ENCODE data around the gene FBXL22.
"Not testable (repeated sequence)": the region's sequence is repeated elsewhere in the genome, so short reads cannot be mapped to it uniquely, and the experiment has no call there.

Gene FBXL22

GRCh38 chr15:63595065-63595464 lies 2.1 kb upstream of the FBXL22 start:
- no peak for DNase-seq

GRCh38 chr15:63595688-63596087 lies 1.5 kb upstream of the FBXL22 start:
- no peak for DNase-seq

GRCh38 chr15:63596676-63597037 lies 530 bp upstream of the FBXL22 start:
- DNase-seq: no peak

- no peak for DNase-seq
These were observed 634 bp downstream of the FBXL22 start for GRCh38 chr15:63597821-63598220.

- DNase-seq: no peak
These were observed 1.6 kb downstream of the FBXL22 start for GRCh38 chr15:63598473-63599400.

- peak; percentile 77 for DNase-seq
These were observed 2.3 kb downstream of the FBXL22 start for GRCh38 chr15:63599401-63600000.

GRCh38 chr15:63600001-63600615 lies 2.9 kb downstream of the FBXL22 start:
- DNase-seq: no peak

- DNase-seq: peak; percentile 95
These were observed 3.4 kb downstream of the FBXL22 start for GRCh38 chr15:63600616-63601025.

- peak; percentile 23 for DNase-seq
These were observed 4.0 kb downstream of the FBXL22 start for GRCh38 chr15:63601026-63601703.

- no peak for DNase-seq
These were observed 4.6 kb downstream of the FBXL22 start for GRCh38 chr15:63601704-63602185.

- no peak for DNase-seq
These were observed 5.4 kb downstream of the FBXL22 start for GRCh38 chr15:63602595-63602994.

- no peak for DNase-seq
These were observed 6.3 kb downstream of the FBXL22 start for GRCh38 chr15:63603516-63603915.

GRCh38 chr15:63604281-63604680 lies 7.1 kb downstream of the FBXL22 start:
- DNase-seq: no peak

- no peak for DNase-seq
These were observed 7.8 kb downstream of the FBXL22 start for GRCh38 chr15:63605036-63605435.

- peak; percentile 21 for DNase-seq
These were observed 8.6 kb downstream of the FBXL22 start for GRCh38 chr15:63605816-63606215.

- DNase-seq: no peak
These were observed 9.1 kb downstream of the FBXL22 start for GRCh38 chr15:63606308-63606707.

GRCh38 chr15:63608989-63609388 lies 11.8 kb downstream of the FBXL22 start:
- no peak for DNase-seq

- DNase-seq: no peak
These were observed 12.3 kb downstream of the FBXL22 start for GRCh38 chr15:63609448-63609847.

- peak; percentile 73 for DNase-seq
These were observed 13.1 kb downstream of the FBXL22 start for GRCh38 chr15:63610209-63610841.

GRCh38 chr15:63611177-63611576 lies 14.0 kb downstream of the FBXL22 start:
- no peak for DNase-seq

- no peak for DNase-seq
These were observed 15.1 kb downstream of the FBXL22 start for GRCh38 chr15:63612300-63612699.

GRCh38 chr15:63615935-63616334 lies 18.7 kb downstream of the FBXL22 start:
- no peak for DNase-seq

- not testable (repeated sequence) for DNase-seq
These were observed 20.0 kb downstream of the FBXL22 start for GRCh38 chr15:63617147-63617546.
